Heart right ventricle (tissue), 16 donors: Measurements from ENCODE around the gene ZNF710. TPM values are rescaled to one million over a fixed set of nuclear protein-coding genes. Genes with fewer than 3 reads are reported as not detected.
A peak's percentile ranks its signal among the peaks of the same experiment; 100 is the strongest.

Experiments
- ATAC-seq, 8 donors: fragments of 200-7000 bp; cut with Tn5 transposase; one replicate each; pipeline ENCODE4 v1.9.1; 2020; ENCODE audit warnings: mild to moderate bottlenecking in 8 of 8, moderate library complexity in 8 of 8, moderate number of reproducible peaks in 1 of 8
- DNase-seq, 2 donors: peaks; one replicate each; pipeline ENCODE4 v3.0.0-alpha.2; 2020
- H3K27ac ChIP-seq, 10 donors: fragments of 200-600 bp; sonication (generic) in 2 of 10; one replicate each; pipeline versions ENCODE4 v1.5.0 to v1.8.0; 2020 to 2022; ENCODE audit warnings: mild to moderate bottlenecking in 3 of 10
- H3K27me3 ChIP-seq, 7 donors: fragments of 200-600 bp; one replicate each; pipeline ENCODE4 v1.8.0; 2021 to 2022; ENCODE audit warnings: mild to moderate bottlenecking in 2 of 7
- H3K36me3 ChIP-seq, 9 donors: fragments of 200-600 bp; sonication (generic) in 1 of 9; one replicate each; pipeline versions ENCODE4 v1.5.0 to v1.8.0; 2020 to 2022; ENCODE audit warnings: mild to moderate bottlenecking in 2 of 9
- H3K4me1 ChIP-seq, 9 donors: fragments of 200-600 bp; sonication (generic) in 1 of 9; one replicate each; pipeline versions ENCODE4 v1.5.0 to v1.8.0; 2020 to 2022; ENCODE audit warnings: mild to moderate bottlenecking in 4 of 9
- H3K4me3 ChIP-seq, 10 donors: fragments of 200-600 bp; sonication (generic) in 2 of 10; one replicate each; pipeline versions ENCODE4 v1.5.0 to v1.8.0; 2020 to 2022; ENCODE audit warnings: mild to moderate bottlenecking in 7 of 10, moderate library complexity in 2 of 10
- H3K9me3 ChIP-seq, 11 donors: fragments of 200-600 bp in 10 of 11; sonication (generic) in 2 of 11; one replicate each; pipeline versions ENCODE4 v1.5.0 to v1.8.0; 2013 to 2022; ENCODE audit warnings: mild to moderate bottlenecking in 2 of 11, control low read depth in 1 of 11, moderate library complexity in 1 of 11
- WGBS, 2 donors: extraction: QIAGEN DNeasy Blood & Tissue Kit; methylation state at CpG; one replicate each; pipeline ENCODE4 v1.1.7; 2013; ENCODE audit warnings: inconsistent platforms in 1 of 2; 5-methylcytosine and 5-hydroxymethylcytosine counted together
- intact Hi-C, 10 donors: fragments of 100-400 bp; cut with DNase I; formaldehyde crosslinking; loops; one replicate each; pipeline versions ENCODE4 v1.11.1 to v1.14.2; 2022
- polyA plus RNA-seq, 2 donors: library from polyadenylated mRNA; stranded (reverse); fragments of 200-250 nt; gene quantifications; one replicate each; pipeline ENCODE4 v1.2.3, GENCODE V29; 2013
- total RNA-seq, 10 donors: library from RNA; stranded (reverse); fragmentation: NEBNext Ultra II Directional in 3 of 10; extraction: Animal tissue kit (Norgen Biotek cat#: 25700) in 3 of 10; gene quantifications; one replicate each; pipeline versions ENCODE4 v1.2.1 to v1.2.4, GENCODE V29; 2021 to 2023
- TF ChIP-seq, protein P1 (sequence below), 9 donors: fragments of 200-600 bp; sonication (generic) in 2 of 9; IDR thresholded peaks; one replicate each; pipeline versions ENCODE4 v1.5.0 to v1.8.0; 2021 to 2022; ENCODE audit warnings: antibody characterized with exemption in 9 of 9, mild to moderate bottlenecking in 5 of 9, moderate library complexity in 1 of 9
- donor health status: Arrhythmogenic right ventricular cardiomyopathy.
- donor health status: ischemic (EF 13 %, LVEDD 7.1; RV severe dilation, severe dysfunction).
- donor health status: healthy with polysubstance abuse.
- donor health status: DM: no; HTN: yes; CAD: no.
- donor health status: DM: no; HTN: no; CAD: no.
- donor health status: ischemic (EF 25% LVEDD 6.9; RV normal size, moderate dysfunction).
- donor health status: ischemic (EF 25% LVEDD 5.7; RV mildly dilated, moderate dysfunction).
- donor health status: healthy.
- donor health status: DM: yes; HTN: yes; CAD: no.
- donor health status: Ischemic cardiomyopathy.
- donor health status: ischemic (EF 35%, LVEDD 5.7; RV mildly dilated, moderate dysfunction).
- donor health status: nonischemic (EF 11% LVEDD 7.7; RV severe dilation, severe dysfunction).
- donor health status: DM: yes; HTN: yes; CAD: no.
- donor health status: PGD.
- donor health status: ischemic (EF 29% LVEDD 5.4; RV normal size, mild dysfunction).
- donor health status: nonischemic (EF 23%, LVEDD 6.1; RV moderate dilation, normal function).

Gene ZNF710
- total and polyA plus RNA-seq, 12 donors = 2.8 to 19.8 (median 3.9) TPM

DNA sequence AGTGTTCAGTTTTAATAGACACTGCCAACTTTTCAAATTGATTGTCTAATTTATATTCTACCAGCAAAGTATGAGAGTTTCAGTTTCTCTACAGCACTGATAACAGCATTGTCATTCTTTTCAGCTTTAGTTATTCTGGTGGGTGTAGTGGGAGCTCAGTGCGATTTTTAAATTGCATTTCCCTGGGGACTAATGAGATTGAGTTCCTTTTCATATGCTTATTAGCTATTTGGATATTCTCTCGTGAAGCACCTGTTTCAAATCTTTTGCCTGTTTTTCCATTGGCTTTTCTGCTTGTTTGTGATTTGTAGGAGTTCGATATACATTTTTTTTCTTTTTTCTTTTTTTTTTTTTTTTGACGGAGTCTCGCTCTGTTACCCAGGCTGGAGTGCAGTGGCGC lies 120.0 kb downstream of the ZNF710 start:
- peaks cover 0 to 8% (median 0%) of the 10 kb centered on the region in 9 donors for H3K4me1 ChIP-seq
- no peak overlapping the region for H3K27ac ChIP-seq
- no peak overlapping the region for H3K4me3 ChIP-seq
- no peaks in the 10 kb centered on the region for H3K36me3 ChIP-seq
- ATAC-seq = no peak
- DNase-seq = no peak
- TF ChIP-seq, protein P1, sequence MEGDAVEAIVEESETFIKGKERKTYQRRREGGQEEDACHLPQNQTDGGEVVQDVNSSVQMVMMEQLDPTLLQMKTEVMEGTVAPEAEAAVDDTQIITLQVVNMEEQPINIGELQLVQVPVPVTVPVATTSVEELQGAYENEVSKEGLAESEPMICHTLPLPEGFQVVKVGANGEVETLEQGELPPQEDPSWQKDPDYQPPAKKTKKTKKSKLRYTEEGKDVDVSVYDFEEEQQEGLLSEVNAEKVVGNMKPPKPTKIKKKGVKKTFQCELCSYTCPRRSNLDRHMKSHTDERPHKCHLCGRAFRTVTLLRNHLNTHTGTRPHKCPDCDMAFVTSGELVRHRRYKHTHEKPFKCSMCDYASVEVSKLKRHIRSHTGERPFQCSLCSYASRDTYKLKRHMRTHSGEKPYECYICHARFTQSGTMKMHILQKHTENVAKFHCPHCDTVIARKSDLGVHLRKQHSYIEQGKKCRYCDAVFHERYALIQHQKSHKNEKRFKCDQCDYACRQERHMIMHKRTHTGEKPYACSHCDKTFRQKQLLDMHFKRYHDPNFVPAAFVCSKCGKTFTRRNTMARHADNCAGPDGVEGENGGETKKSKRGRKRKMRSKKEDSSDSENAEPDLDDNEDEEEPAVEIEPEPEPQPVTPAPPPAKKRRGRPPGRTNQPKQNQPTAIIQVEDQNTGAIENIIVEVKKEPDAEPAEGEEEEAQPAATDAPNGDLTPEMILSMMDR (IDR thresholded peaks at IDR 0.05) = no peak
- 78 to 85% methylated on average over 6 of the region's 6 CpGs for WGBS, 2 donors
- intact Hi-C loops = no loop called here
- no peaks in the 10 kb centered on the region for H3K9me3 ChIP-seq
- no peaks in the 10 kb centered on the region for H3K27me3 ChIP-seq

DNA sequence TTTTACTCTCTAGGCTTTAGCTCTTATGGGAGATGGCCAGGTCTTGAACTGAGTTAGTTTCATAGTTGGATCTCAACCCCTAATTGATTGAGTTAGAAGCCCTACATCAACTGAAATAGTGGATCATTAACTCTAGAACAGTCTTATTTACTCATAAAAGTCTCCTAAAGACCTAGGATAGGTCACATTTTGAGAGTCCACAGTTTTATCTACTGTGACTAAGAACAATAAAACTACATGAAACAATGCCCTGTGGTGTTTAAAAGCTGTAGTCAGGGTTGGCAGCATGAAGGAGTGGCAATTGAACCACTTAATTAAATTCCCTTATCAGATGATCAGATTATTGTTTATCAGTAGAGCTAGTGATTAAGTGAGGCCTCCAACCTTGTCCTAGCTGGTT lies 123.4 kb downstream of the ZNF710 start:
- H3K4me3 ChIP-seq = no peak overlapping the region
- TF ChIP-seq, protein P1 (IDR thresholded peaks at IDR 0.05) = no peak
- intact Hi-C loops = no loop called here
- H3K4me1 ChIP-seq = peaks cover 0 to 19% (median 4%) of the 10 kb centered on the region in 9 donors
- no peak for DNase-seq
- no peak for ATAC-seq
- H3K9me3 ChIP-seq = no peaks in the 10 kb centered on the region
- no peaks in the 10 kb centered on the region for H3K36me3 ChIP-seq
- H3K27me3 ChIP-seq = peaks cover 0 to 3% (median 0%) of the 10 kb centered on the region in 7 donors
- no peak overlapping the region for H3K27ac ChIP-seq

DNA sequence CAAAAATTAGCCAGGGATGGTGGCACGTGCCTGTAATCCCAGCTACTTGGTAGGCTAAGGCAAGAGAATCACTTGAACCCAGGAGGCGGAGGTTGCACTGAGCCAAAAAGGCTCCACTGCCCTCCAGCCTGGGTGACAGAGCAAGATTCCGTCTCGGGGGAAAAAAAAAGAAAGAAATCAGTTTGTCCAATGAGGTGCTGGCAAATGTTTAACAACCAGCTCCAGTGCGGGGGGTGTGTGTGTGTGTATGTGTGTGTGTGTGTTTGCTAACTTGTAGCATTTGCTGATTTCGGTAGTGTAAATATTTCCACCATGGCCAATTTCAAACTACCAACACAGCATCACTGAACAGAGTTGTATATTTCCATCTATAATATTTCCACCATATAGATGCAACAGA lies 124.9 kb downstream of the ZNF710 start:
- intact Hi-C loops = loop anchor here in 2 of 10 donors (2.0 kb wide), 1 partner anchor 19 kb away; no protein-coding TSS in a partner anchor
- Histone ChIP-seq H3K4me3 (no peak overlapping the region), H3K36me3 (no peaks in the 10 kb centered on the region), H3K27me3 (peaks cover 0 to 3% (median 0%) of the 10 kb centered on the region in 7 donors), H3K27ac (peak overlapping the region in 9 of 10 donors; percentile 17 to 89 (median 81)), H3K9me3 (no peaks in the 10 kb centered on the region), H3K4me1 (peaks cover 0 to 19% (median 4%) of the 10 kb centered on the region in 9 donors)
- 59 to 60% methylated on average over 6 of the region's 6 CpGs for WGBS, 2 donors
- DNase-seq (no peak), ATAC-seq (peak in 2 of 8 donors; percentile 9 to 14)
- TF ChIP-seq, protein P1 (IDR thresholded peaks at IDR 0.05) = no peak

DNA sequence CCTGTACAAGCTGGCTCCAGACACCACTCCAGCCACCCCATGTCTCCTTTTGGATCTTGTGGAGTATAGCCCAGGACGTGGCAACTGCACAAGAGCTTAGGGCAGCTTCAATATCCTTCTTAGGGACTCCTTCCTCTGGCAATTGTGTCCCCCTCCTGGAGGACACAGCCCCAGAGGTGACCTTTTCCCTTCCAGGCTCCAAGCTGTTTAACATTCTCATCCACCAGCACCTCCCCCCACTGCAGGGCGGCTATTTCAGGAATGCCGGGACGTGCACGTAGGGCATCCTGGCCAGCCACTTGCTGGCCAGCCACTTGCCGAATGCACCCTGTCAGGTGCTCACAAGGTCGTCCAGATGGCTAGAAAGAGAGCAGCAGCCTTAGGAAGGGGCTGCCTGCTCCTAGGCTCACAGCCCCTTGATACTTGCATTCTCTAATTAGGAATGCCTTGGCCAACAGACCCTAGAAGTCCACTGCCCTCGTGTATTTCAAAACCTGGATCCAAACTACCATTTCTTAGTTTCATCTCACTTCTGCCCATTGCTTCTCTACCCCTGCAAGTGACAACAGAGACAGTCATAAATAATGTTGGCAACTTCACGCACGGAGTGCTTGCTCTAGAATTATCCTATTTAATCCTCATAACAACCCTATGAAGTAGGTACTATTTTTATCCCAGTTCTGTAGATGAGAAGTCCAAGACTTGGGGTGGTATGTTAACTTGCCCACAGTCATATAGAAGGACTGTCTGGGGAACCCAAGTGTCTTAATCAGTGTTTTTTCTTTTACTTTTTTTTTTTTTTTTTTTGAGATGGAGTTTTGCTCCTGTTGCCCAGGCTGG lies 125.7 kb downstream of the ZNF710 start:
- 7 to 22% methylated on average over 10 of the region's 10 CpGs for WGBS, 2 donors
- intact Hi-C loops = loop anchor here in 2 of 10 donors (2.0 kb wide), 1 partner anchor 20 kb away; no protein-coding TSS in a partner anchor
- TF ChIP-seq, protein P1 (IDR thresholded peaks at IDR 0.05) = no peak
- peaks cover 0 to 3% (median 0%) of the 10 kb centered on the region in 7 donors for H3K27me3 ChIP-seq
- ATAC-seq (peak; percentile 70 to 96 (median 90)), DNase-seq (peak; percentile 67 to 71)
- no peaks in the 10 kb centered on the region for H3K36me3 ChIP-seq
- H3K4me3 ChIP-seq = no peak overlapping the region
- H3K4me1 ChIP-seq = peaks cover 0 to 19% (median 4%) of the 10 kb centered on the region in 9 donors
- H3K9me3 ChIP-seq = no peaks in the 10 kb centered on the region
- peak overlapping the region; percentile 17 to 89 (median 80) for H3K27ac ChIP-seq
